Stimulated activated CD4-positive, alpha-beta T cell treated with anti-CD3 and anti-CD28 coated beads, Interleukin-15, amount 100 ng/mL, for 1 hour (primary cell): ENCODE results near the gene LAMTOR5.
"Not testable (repeated sequence)": the region's sequence is repeated elsewhere in the genome, so short reads cannot be mapped to it uniquely, and the experiment has no call there.

Experiments used
- DNase-seq, 2 donors: peaks; one replicate each; pipeline ENCODE4 v3.0.0-alpha.2; 2020; ENCODE audit warnings: low read depth in 1 of 2, low spot score in 1 of 2

Gene LAMTOR5

GRCh38 chr1:110407260-110408210 is at the start of gene LAMTOR5:
LAMTOR5 (minus strand) TSS chr1:110407694; CDS start chr1:110407620, 74 bp downstream.
- DNase-seq: peak; percentile 75 to 81

- no peak for DNase-seq
Observed at GRCh38 chr1:110457206-110457605, 49.7 kb upstream of the LAMTOR5 start.

- no peak for DNase-seq
Observed at GRCh38 chr1:110455151-110455550, 47.7 kb upstream of the LAMTOR5 start.

GRCh38 chr1:110454328-110454727 is 46.8 kb upstream of the LAMTOR5 start:
- no peak for DNase-seq

- no peak for DNase-seq
Observed at GRCh38 chr1:110453829-110454228, 46.3 kb upstream of the LAMTOR5 start.

- no peak for DNase-seq
Observed at GRCh38 chr1:110452330-110452729, 44.8 kb upstream of the LAMTOR5 start.

GRCh38 chr1:110450929-110451328 is 43.4 kb upstream of the LAMTOR5 start, which contains the start of gene PROK1:
PROK1 (plus strand) TSS chr1:110451149; CDS start chr1:110451217, 68 bp downstream.
- DNase-seq: no peak

- DNase-seq: no peak
Observed at GRCh38 chr1:110449661-110450651, 42.5 kb upstream of the LAMTOR5 start.

- no peak for DNase-seq
Observed at GRCh38 chr1:110444561-110444960, 37.1 kb upstream of the LAMTOR5 start.

- no peak for DNase-seq
Observed at GRCh38 chr1:110443451-110443850, 36.0 kb upstream of the LAMTOR5 start.

- DNase-seq: no peak
Observed at GRCh38 chr1:110441888-110442287, 34.4 kb upstream of the LAMTOR5 start.

GRCh38 chr1:110440877-110441276 is 33.4 kb upstream of the LAMTOR5 start:
- no peak for DNase-seq

- not testable (repeated sequence) for DNase-seq
Observed at GRCh38 chr1:110439873-110440272, 32.4 kb upstream of the LAMTOR5 start.

GRCh38 chr1:110438893-110439292 is 31.4 kb upstream of the LAMTOR5 start:
- DNase-seq: no peak

GRCh38 chr1:110437645-110438299 is 30.3 kb upstream of the LAMTOR5 start:
- DNase-seq: not testable (repeated sequence)

- no peak for DNase-seq
Observed at GRCh38 chr1:110436635-110437034, 29.1 kb upstream of the LAMTOR5 start.

GRCh38 chr1:110434946-110435345 is 27.5 kb upstream of the LAMTOR5 start:
- no peak for DNase-seq

- DNase-seq: no peak
Observed at GRCh38 chr1:110433803-110434202, 26.3 kb upstream of the LAMTOR5 start.

GRCh38 chr1:110433213-110433612 is 25.7 kb upstream of the LAMTOR5 start:
- no peak for DNase-seq

GRCh38 chr1:110430901-110431300 is 23.4 kb upstream of the LAMTOR5 start:
- no peak for DNase-seq

- DNase-seq: no peak
Observed at GRCh38 chr1:110430366-110430765, 22.9 kb upstream of the LAMTOR5 start.
